ENCODE results near the gene ABCC9.

The ABCC9 gene

GRCh38 chr12:21950649-21951048, 9.4 kb upstream of the ABCC9 start:
- TF ChIP-seq ZFX (IDR thresholded peaks at IDR 0.05) (no peak), CTCF (conservative IDR thresholded peaks at IDR 0.05) (no peak)
- no peak overlapping the region for H3K27ac ChIP-seq

GRCh38 chr12:21949036-21949435, 7.8 kb upstream of the ABCC9 start:
- H3K27ac ChIP-seq, result no peak overlapping the region
- no peak for TF ChIP-seq ZFX (IDR thresholded peaks at IDR 0.05)
- no peak for TF ChIP-seq CTCF (conservative IDR thresholded peaks at IDR 0.05)

GRCh38 chr12:21946983-21947382, 5.8 kb upstream of the ABCC9 start:
- no peak for TF ChIP-seq CTCF (conservative IDR thresholded peaks at IDR 0.05)
- no peak for TF ChIP-seq ZFX (IDR thresholded peaks at IDR 0.05)
- H3K27ac ChIP-seq, result no peak overlapping the region

GRCh38 chr12:21945002-21945401, 3.8 kb upstream of the ABCC9 start:
- H3K27ac ChIP-seq, result no peak overlapping the region
- no peak for TF ChIP-seq ZFX (IDR thresholded peaks at IDR 0.05)
- TF ChIP-seq CTCF (conservative IDR thresholded peaks at IDR 0.05), result no peak

- H3K27ac ChIP-seq, result no peak overlapping the region
- TF ChIP-seq ZFX (IDR thresholded peaks at IDR 0.05), result no peak
- no peak for TF ChIP-seq CTCF (conservative IDR thresholded peaks at IDR 0.05)
Observed at GRCh38 chr12:21942377-21942703, 1.1 kb upstream of the ABCC9 start.

GRCh38 chr12:21941506-21942376, 515 bp upstream of the ABCC9 start:
- TF ChIP-seq CTCF (conservative IDR thresholded peaks at IDR 0.05) (no peak), ZFX (IDR thresholded peaks at IDR 0.05) (no peak)
- no peak overlapping the region for H3K27ac ChIP-seq

- no peak overlapping the region for H3K27ac ChIP-seq
- no peak for TF ChIP-seq CTCF (conservative IDR thresholded peaks at IDR 0.05)
- no peak for TF ChIP-seq ZFX (IDR thresholded peaks at IDR 0.05)
Observed at GRCh38 chr12:21939435-21939834, 1.8 kb downstream of the ABCC9 start.

Data from C4-2B (cell line).